GM19397 (cell line): Measurements from ENCODE around the gene SLC29A1.

Source experiments
- ATAC-seq: cut with Tn5 transposase; IDR thresholded peaks from one replicate; pipeline ENCODE4 v1.9.1; 2021; ENCODE audit warnings: mild to moderate bottlenecking, moderate library complexity; ENCODE audit not compliant: unreplicated experiment

The SLC29A1 gene

GRCh38 chr6:44264154-44265006 lies 41.0 kb downstream of the SLC29A1 start:
- peak; percentile 32 for ATAC-seq

- peak; percentile 46 for ATAC-seq
Measured at GRCh38 chr6:44265007-44265721, 41.8 kb downstream of the SLC29A1 start, which contains the start of gene NFKBIE. Gene NFKBIE, minus strand, starts transcription at chr6:44265551. Its CDS starts 205 bp downstream, at chr6:44265346.

GRCh38 chr6:44265722-44266233 lies 42.4 kb downstream of the SLC29A1 start:
- no peak for ATAC-seq

GRCh38 chr6:44266347-44266746 lies 43.0 kb downstream of the SLC29A1 start:
- no peak for ATAC-seq

GRCh38 chr6:44267252-44267651 lies 43.9 kb downstream of the SLC29A1 start:
- ATAC-seq = no peak

- no peak for ATAC-seq
Measured at GRCh38 chr6:44268095-44268628, 44.8 kb downstream of the SLC29A1 start.

- ATAC-seq = no peak
Measured at GRCh38 chr6:44269178-44269920, 46.0 kb downstream of the SLC29A1 start.

- ATAC-seq = no peak
Measured at GRCh38 chr6:44269921-44270525, 46.6 kb downstream of the SLC29A1 start, which contains the start of gene TMEM151B. Gene TMEM151B, plus strand, starts transcription at chr6:44270450. Its CDS starts 293 bp downstream, at chr6:44270743.

GRCh38 chr6:44270526-44271405 lies 47.4 kb downstream of the SLC29A1 start:
- no peak for ATAC-seq

GRCh38 chr6:44271406-44271723 lies 48.0 kb downstream of the SLC29A1 start:
- ATAC-seq = no peak

- ATAC-seq = no peak
Measured at GRCh38 chr6:44271914-44272313, 48.5 kb downstream of the SLC29A1 start.

- ATAC-seq = no peak
Measured at GRCh38 chr6:44272529-44272928, 49.1 kb downstream of the SLC29A1 start.

- ATAC-seq = no peak
Measured at GRCh38 chr6:44272999-44273566, 49.7 kb downstream of the SLC29A1 start.

- ATAC-seq = no peak
Measured at GRCh38 chr6:44273617-44274016, 50.2 kb downstream of the SLC29A1 start.

GRCh38 chr6:44275271-44275748 lies 51.9 kb downstream of the SLC29A1 start:
- ATAC-seq = no peak

GRCh38 chr6:44275749-44276648 lies 52.6 kb downstream of the SLC29A1 start:
- ATAC-seq = no peak

GRCh38 chr6:44276667-44277640 lies 53.6 kb downstream of the SLC29A1 start:
- no peak for ATAC-seq
